SKM-1 (cell line): Measurements from ENCODE around the gene RPGRIP1L.

ENCODE experiments used
- DNase-seq: peaks from one replicate; lab custom pipeline; 2025; ENCODE audit not compliant: unreplicated experiment; lab: John Stamatoyannopoulos, UW

RPGRIP1L gene

GRCh38 chr16:53608094-53608493 lies 95.6 kb downstream of the RPGRIP1L start:
- no peak for DNase-seq

- DNase-seq: no peak
Measured at GRCh38 chr16:53605831-53606400, 97.7 kb downstream of the RPGRIP1L start.

DNA sequence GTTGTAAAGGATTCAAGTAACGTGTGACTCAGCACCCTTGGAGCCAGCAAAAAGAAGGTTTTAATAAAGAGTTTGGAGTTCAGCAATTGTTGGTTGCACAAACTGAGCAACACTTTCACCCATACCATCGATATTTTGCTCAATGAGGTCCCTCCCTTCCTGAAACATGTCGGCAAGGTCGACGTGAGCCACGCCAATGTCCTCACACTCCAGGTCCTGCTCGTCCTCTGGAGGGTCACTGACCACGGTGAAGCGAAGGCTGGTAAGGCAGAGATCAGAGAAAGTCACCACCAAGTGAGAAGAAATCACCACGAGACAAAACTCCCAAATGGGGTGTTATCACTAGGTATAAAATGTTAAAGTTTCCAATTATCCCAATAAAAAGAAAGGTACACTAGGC lies 98.3 kb downstream of the RPGRIP1L start:
- no peak for DNase-seq

GRCh38 chr16:53601961-53602360 lies 101.7 kb downstream of the RPGRIP1L start:
- no peak for DNase-seq

GRCh38 chr16:53600616-53601015 lies 103.0 kb downstream of the RPGRIP1L start:
- no peak for DNase-seq

GRCh38 chr16:53600126-53600525 lies 103.5 kb downstream of the RPGRIP1L start:
- DNase-seq: no peak

DNA sequence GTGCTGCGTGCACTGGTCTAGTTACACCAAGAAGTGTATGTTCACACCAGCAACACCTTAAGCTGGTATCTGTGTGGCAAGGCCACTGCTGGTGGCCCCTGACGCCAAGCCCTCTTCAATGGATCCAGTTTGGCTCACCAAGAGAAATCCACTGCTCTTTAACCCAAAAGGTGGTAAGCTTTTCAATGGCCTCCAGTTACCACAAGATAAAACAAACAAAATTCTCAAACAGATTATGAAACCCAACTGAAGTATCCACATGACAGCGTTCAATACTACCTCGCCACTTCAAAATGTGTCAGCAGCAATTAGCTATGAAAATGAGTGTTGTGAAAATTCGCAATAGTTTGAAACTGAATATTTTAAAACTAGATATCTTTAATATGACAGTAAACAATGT lies 104.1 kb downstream of the RPGRIP1L start:
- no peak for DNase-seq

- DNase-seq: no peak
Measured at GRCh38 chr16:53598511-53599275, 105.0 kb downstream of the RPGRIP1L start.

DNA sequence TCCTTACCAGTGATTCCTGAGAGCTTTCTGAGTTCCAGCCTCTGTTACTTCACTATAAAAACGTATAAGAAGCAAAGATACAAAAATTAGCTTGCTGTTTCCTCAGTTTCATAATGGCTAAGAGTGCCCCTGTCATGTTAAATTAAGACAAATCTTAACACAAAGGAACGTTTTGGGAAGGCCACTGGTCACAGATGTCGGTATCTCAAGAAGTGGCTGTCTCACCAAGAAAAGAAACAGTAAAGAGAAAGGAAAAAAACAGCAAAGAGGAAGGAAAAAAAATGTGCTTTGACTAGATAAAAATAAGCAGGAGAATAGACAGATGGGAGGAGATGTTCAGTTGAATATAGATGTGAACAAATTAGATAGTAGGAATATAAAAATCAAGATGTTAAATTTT lies 105.9 kb downstream of the RPGRIP1L start:
- no peak for DNase-seq

- DNase-seq: no peak
Measured at GRCh38 chr16:53588081-53588648, 115.5 kb downstream of the RPGRIP1L start.

DNA sequence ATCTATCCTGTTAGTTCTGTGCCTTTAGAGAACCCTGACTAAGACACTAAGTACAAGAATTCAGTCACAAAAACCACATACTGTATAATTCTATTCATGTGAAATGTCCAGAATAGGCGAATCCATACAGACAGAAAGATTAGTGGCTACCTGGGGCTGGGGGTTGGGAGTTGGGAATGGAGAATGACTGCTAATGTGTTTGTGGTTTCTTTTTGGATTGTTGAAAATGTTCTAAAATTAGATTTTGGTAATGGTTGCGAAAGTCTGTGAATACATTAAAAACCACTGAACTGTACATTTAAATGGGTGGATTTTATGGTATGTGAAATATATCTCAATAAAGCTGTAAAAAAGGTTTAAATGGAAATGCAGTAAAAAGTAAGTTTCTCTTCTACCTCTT lies 120.3 kb downstream of the RPGRIP1L start:
- DNase-seq: no peak

DNA sequence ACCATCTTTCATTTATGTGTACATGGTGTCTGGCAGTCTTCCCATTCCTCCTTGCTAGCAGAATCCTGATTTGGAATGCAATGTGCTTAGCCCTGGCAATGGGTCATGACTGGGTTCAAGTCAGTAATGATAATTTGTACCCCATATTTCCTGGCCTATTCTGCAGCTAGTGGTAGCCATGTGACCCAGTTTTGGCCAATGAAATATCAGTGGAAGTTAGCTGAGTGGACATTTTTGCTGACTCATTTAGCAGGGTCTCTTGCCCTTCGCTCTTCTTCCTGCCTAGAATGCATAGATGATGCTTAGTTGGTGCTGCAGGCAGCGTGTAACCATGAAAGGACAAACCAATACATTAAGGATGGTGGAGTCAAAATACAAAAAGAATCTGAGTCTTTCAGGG lies 121.9 kb downstream of the RPGRIP1L start:
- no peak for DNase-seq

- no peak for DNase-seq
Measured at GRCh38 chr16:53580038-53580802, 123.4 kb downstream of the RPGRIP1L start.

DNA sequence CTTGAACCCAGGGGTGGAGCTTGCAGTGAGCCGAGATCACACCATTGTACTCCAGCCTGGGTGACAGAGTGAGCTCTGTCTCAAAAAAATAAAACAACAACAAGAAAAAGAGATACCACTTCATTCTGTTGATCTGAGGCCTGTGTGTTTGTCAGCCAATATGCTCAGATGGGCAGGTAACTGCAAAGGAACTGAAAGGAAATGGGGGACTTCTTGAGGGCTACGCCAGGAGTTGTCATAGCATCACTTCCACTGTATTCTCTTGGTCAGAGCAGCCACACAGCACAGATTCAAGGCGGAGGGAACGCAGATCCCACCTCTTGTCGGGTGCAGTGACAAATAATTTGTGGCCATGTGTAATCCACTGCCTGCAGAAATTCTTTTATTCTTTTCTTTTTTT lies 126.8 kb downstream of the RPGRIP1L start:
- no peak for DNase-seq

DNA sequence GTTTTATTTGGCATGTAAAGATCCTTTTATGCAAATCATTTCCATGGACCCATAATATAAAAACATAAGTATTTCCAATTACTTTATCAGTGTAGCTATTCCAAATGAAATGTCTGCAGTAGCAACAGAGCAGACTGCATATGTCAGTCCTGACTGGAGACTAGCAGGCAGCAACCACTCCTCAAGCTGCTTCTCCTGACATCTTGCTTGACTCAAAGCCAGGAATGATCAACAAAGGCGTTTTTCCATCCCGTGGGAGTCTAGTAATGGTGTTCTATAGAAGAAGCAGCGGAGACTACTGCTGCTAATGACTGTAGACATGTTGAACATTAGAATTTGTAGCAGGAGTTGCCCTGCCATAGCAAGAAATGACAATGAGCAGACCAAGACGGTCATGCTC lies 127.4 kb downstream of the RPGRIP1L start:
- no peak for DNase-seq

GRCh38 chr16:53571763-53572162 lies 131.9 kb downstream of the RPGRIP1L start:
- DNase-seq: no peak

- no peak for DNase-seq
Measured at GRCh38 chr16:53566552-53567245, 137.0 kb downstream of the RPGRIP1L start.

- DNase-seq: no peak
Measured at GRCh38 chr16:53565296-53565863, 138.3 kb downstream of the RPGRIP1L start.

DNA sequence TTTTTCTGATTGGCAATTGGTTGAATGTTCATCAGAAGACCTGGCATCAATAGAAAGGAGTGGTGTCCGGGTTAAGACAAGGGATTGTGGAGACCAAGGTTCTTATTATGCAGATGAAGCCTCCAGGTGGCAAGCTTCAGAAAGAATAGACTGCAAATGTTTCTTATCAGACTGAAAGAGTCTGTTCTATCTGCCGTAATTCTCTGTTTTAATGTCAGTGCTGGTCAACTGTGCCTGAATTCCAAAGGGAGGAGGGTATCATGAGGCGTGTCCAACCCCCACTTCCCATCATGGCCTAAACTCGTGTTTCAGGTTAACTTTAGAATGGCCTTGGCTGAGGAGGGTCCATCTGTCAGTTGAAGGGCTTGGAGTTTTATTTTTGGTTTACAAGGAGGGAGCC lies 140.2 kb downstream of the RPGRIP1L start:
- no peak for DNase-seq

GRCh38 chr16:53561101-53561888 lies 142.4 kb downstream of the RPGRIP1L start:
- DNase-seq: no peak
